HepG2 (cell line): ENCODE results near the gene CIAO3. TPM values are rescaled to one million over a fixed set of nuclear protein-coding genes. Genes with fewer than 3 reads are reported as not detected.
A peak's percentile ranks its signal among the peaks of the same experiment; 100 is the strongest.

ENCODE experiments used
- ATAC-seq: fragments of 200-7000 bp; cut with Tn5 transposase; 3 replicates; pipeline ENCODE4 v1.9.1; 2020; ENCODE audit warnings: mild to moderate bottlenecking, moderate library complexity
- BruUV-seq: library from RNA; stranded (reverse); fragments of 400-500 nt; replicated peaks from 2 replicates; lab custom pipeline; 2021; lab: Mats Ljungman, UMichigan
- CTCF ChIA-PET: fragments of 300-600 bp; formaldehyde crosslinking; extraction: SDS; loops from one replicate; lab custom pipeline; 2021; ENCODE audit warnings: low total read pairs, inconsistent platforms, low intra/inter-chr PET ratio; lab: Yijun Ruan, JAX
- POLR2A ChIA-PET: fragments of 350-600 bp; sonication (Branson Sonifier 250); formaldehyde crosslinking; loops from one replicate; lab custom pipeline; 2020; ENCODE audit warnings: antibody characterized with exemption, inconsistent platforms; lab: Yijun Ruan, JAX
- DNase-seq: peaks from one replicate; pipeline ENCODE4 v3.0.0-alpha.2; 2015; ENCODE audit warnings: low spot score
- FAIRE-seq: peaks from 3 replicates; lab custom pipeline; 2011; peaks lifted over from hg19 to GRCh38; lab: Jason Lieb, UNC
- H2AFZ ChIP-seq: one replicate; pipeline ENCODE4 v1.6.1; 2011; ENCODE audit warnings: low read length, inconsistent platforms
- H3K27ac ChIP-seq: fragments of 300-600 bp; 3 replicates; pipeline ENCODE4 v1.8.0; 2011; ENCODE audit warnings: mixed run types, mild to moderate bottlenecking, mixed read lengths, low read length, inconsistent platforms; ENCODE audit not compliant: insufficient read depth; ENCODE audit errors: extremely low read length
- H3K27me3 ChIP-seq, 2 experiments: fragments of 200-600 bp in 1 of 2; 2 replicates in 1 of 2; 3 replicates in 1 of 2; pipeline versions ENCODE4 v1.6.0 to v1.8.0; 2011; ENCODE audit warnings: low read length in 2 of 2, mild to moderate bottlenecking in 2 of 2, moderate library complexity in 2 of 2, inconsistent platforms in 1 of 2; ENCODE audit not compliant: insufficient read depth in 2 of 2, control insufficient read depth in 1 of 2
- H3K36me3 ChIP-seq, 2 experiments: fragments of 200-600 bp in 1 of 2; replicated peaks in 1 of 2; 2 replicates in 1 of 2; 3 replicates in 1 of 2; pipeline versions ENCODE4 v1.5.1 to v1.8.0; 2011; ENCODE audit warnings: low read length in 2 of 2, inconsistent platforms in 1 of 2; ENCODE audit not compliant: insufficient read depth in 2 of 2, control insufficient read depth in 1 of 2
- H3K4me1 ChIP-seq: 2 replicates; pipeline ENCODE4 v1.5.1; 2012; ENCODE audit warnings: low read length, inconsistent platforms; ENCODE audit not compliant: insufficient read depth
- H3K4me2 ChIP-seq: 2 replicates; pipeline ENCODE4 v1.6.0; 2011; ENCODE audit warnings: low read depth, low read length, inconsistent platforms
- H3K4me3 ChIP-seq, 3 experiments: fragments of 200-600 bp in 1 of 3; sonication (generic), shearing (Covaris generic) in 1 of 3; replicated peaks in 1 of 3; 2 replicates each; pipeline ENCODE4 v1.5.1; 2011 to 2016; ENCODE audit warnings: low read length in 3 of 3, inconsistent platforms in 2 of 3, low read depth in 2 of 3, mild to moderate bottlenecking in 2 of 3, control low read depth in 1 of 3, mixed read lengths in 1 of 3; ENCODE audit not compliant: insufficient read depth in 1 of 3
- H3K79me2 ChIP-seq: one replicate; pipeline ENCODE4 v1.6.1; 2011; ENCODE audit warnings: low read length, inconsistent platforms; ENCODE audit not compliant: insufficient read depth
- H3K9ac ChIP-seq: 2 replicates; pipeline ENCODE4 v1.6.0; 2011; ENCODE audit warnings: mild to moderate bottlenecking, low read depth, low read length, inconsistent platforms; ENCODE audit not compliant: insufficient read depth
- H3K9me3 ChIP-seq: 2 replicates; pipeline ENCODE4 v1.5.1; 2012; ENCODE audit warnings: mild to moderate bottlenecking, low read length
- H4K20me1 ChIP-seq: 2 replicates; pipeline ENCODE4 v1.6.0; 2011; ENCODE audit warnings: inconsistent platforms, mild to moderate bottlenecking, low read length, moderate library complexity; ENCODE audit not compliant: insufficient read depth
- CCAR2 ChIP-seq: fragments of 200-400 bp; formaldehyde crosslinking; optimal IDR thresholded peaks from 2 replicates; pipeline ENCODE3; 2018; ENCODE audit warnings: low read depth, mild to moderate bottlenecking, low read length, moderate library complexity
- DBP ChIP-seq: sonication (generic); formaldehyde crosslinking; IDR thresholded peaks from 2 replicates; pipeline ENCODE4 v1.4.0; 2020; ENCODE audit warnings: missing genetic modification reagents; ENCODE audit errors: not compliant biosample characterization
- EHMT2 ChIP-seq: fragments of 200-600 bp; sonication (generic); IDR thresholded peaks from 2 replicates; pipeline ENCODE4 v1.7.0; 2017; ENCODE audit warnings: antibody characterized with exemption, low read depth, low read length, borderline replicate concordance
- GTF3A ChIP-seq: sonication (generic); formaldehyde crosslinking; conservative IDR thresholded peaks from 2 replicates; pipeline ENCODE4 v1.4.0; 2020; ENCODE audit warnings: mild to moderate bottlenecking, missing genetic modification reagents
- IRF1 ChIP-seq: sonication (generic); formaldehyde crosslinking; IDR thresholded peaks from 2 replicates; pipeline ENCODE4 v1.4.0; 2020; ENCODE audit warnings: low read depth, mild to moderate bottlenecking, missing genetic modification reagents
- ISL2 ChIP-seq: sonication (generic); formaldehyde crosslinking; IDR thresholded peaks from 2 replicates; pipeline ENCODE4 v1.5.0; 2020; ENCODE audit warnings: missing genetic modification reagents
- KDM4B ChIP-seq: sonication (generic); formaldehyde crosslinking; IDR thresholded peaks from 2 replicates; pipeline ENCODE4 v1.4.0; 2020; ENCODE audit warnings: missing genetic modification reagents
- ZMYM2 ChIP-seq: sonication (generic); formaldehyde crosslinking; IDR thresholded peaks from 2 replicates; pipeline ENCODE4 v1.8.0; 2022; ENCODE audit warnings: mild to moderate bottlenecking, missing genetic modification reagents
- ZNF280D ChIP-seq: sonication (generic); formaldehyde crosslinking; IDR thresholded peaks from 2 replicates; pipeline ENCODE4 v1.5.1; 2020; ENCODE audit warnings: mild to moderate bottlenecking, missing genetic modification reagents
- ZNF282 ChIP-seq: fragments of 450-650 bp; IDR thresholded peaks from 2 replicates; pipeline ENCODE4 v1.6.1; 2018; ENCODE audit not compliant: partially characterized antibody
- ZUFSP ChIP-seq: sonication (generic); formaldehyde crosslinking; IDR thresholded peaks from 2 replicates; pipeline ENCODE4 v1.9.0; 2021; ENCODE audit warnings: missing genetic modification reagents, mild to moderate bottlenecking, borderline replicate concordance
- WGBS: methylation state at CpG from one replicate; pipeline ENCODE4 v1.1.6; 2017; ENCODE audit warnings: low lambda C conversion rate; 5-methylcytosine and 5-hydroxymethylcytosine counted together
- in situ Hi-C: cut with HindIII; loops from 2 replicates; pipeline ENCODE4 v1.10.0; 2017; ENCODE audit warnings: low pct_unique_long_range_greater_than_20kb; ENCODE audit not compliant: extremely low pct_ligation_motif_present
- intact Hi-C: fragments of 100-400 bp; cut with micrococcal nuclease; formaldehyde crosslinking; loops from one replicate; pipeline ENCODE4 v1.10.0; 2022; ENCODE audit not compliant: unreplicated experiment
- polyA plus RNA-seq, 8 experiments: library from polyadenylated mRNA; depleted of rRNA in 3 of 8; stranded (reverse) in 7 of 8; unstranded in 1 of 8; fragments of >200 nt; fragmentation: Illumina TruSeq in 4 of 8; extraction: Trizol in 4 of 8; gene quantifications; 2 replicates each; pipeline versions ENCODE4 v1.2.1 to v1.2.3, GENCODE V29; 2011 to 2016; ENCODE audit warnings: low read depth in 4 of 8, missing spikeins in 1 of 8, mixed read lengths in 1 of 8; ENCODE audit not compliant: insufficient read depth in 1 of 8
- total RNA-seq, 5 experiments: library from RNA; depleted of rRNA; stranded (reverse); fragments of >200 nt; fragmentation: Illumina TruSeq; extraction: Trizol; gene quantifications; 2 replicates each; pipeline ENCODE4 v1.2.3, GENCODE V29; 2016; ENCODE audit warnings: low read depth in 1 of 5

Gene CIAO3
- total and polyA plus RNA-seq, 2 of the 13 experiments (the other 11 are each of a cell fraction or from before 2014, with no cell fraction given) = 21.7 to 25.0 TPM

- H3K27ac ChIP-seq = no peak overlapping the region
- H3K9ac ChIP-seq = no peak overlapping the region
- H3K36me3 ChIP-seq = no peaks in the 10 kb centered on the region
- FAIRE-seq = no peak
- H4K20me1 ChIP-seq = no peaks in the 10 kb centered on the region
- DNase-seq = no peak
- TF ChIP-seq CCAR2 = no peak
- no peak for TF ChIP-seq ZMYM2 (CRISPR knock-in tag)
- no peak for TF ChIP-seq ZNF282
- H3K27me3 ChIP-seq = peaks cover under 1 to 26% of the 10 kb centered on the region in 2 experiments; a peak in 4 of 5 replicates
- ChIA-PET POLR2A (no interaction called here), CTCF (no interaction called here)
- WGBS = 30% methylated on average over 2 of the region's 13 CpGs
- no peak overlapping the region for H3K4me3 ChIP-seq
- H3K9me3 ChIP-seq = no peaks in the 10 kb centered on the region
- in situ Hi-C loops = no loop called here
- intact Hi-C loops = loop anchor here (1.0 kb wide), 1 partner anchor 39 kb away; no protein-coding TSS in a partner anchor
- H2AFZ ChIP-seq = no peak overlapping the region
- peaks cover 7% of the 10 kb centered on the region for H3K4me1 ChIP-seq
- no peaks in the 10 kb centered on the region for H3K79me2 ChIP-seq
- no TSS peak for BruUV-seq
- no peak for ATAC-seq
- no peak overlapping the region for H3K4me2 ChIP-seq
These were observed 5.8 kb upstream of the CIAO3 start for GRCh38 chr16:746637-747036.

GRCh38 chr16:745739-746138, 4.9 kb upstream of the CIAO3 start:
- Histone ChIP-seq H3K9me3 (no peaks in the 10 kb centered on the region), H3K4me1 (0 out of 2 replicates have a peak, but pooled peaks cover 8% of the 10 kb centered on the region), H3K79me2 (no peaks in the 10 kb centered on the region), H3K9ac (no peak overlapping the region), H3K27ac (no peak overlapping the region), H3K4me2 (no peak overlapping the region), H4K20me1 (no peaks in the 10 kb centered on the region), H2AFZ (no peak overlapping the region), H3K27me3 (peaks cover 0 to 17% of the 10 kb centered on the region in 2 experiments; a peak in 2 of 5 replicates), H3K4me3 (no peak overlapping the region), H3K36me3 (no peaks in the 10 kb centered on the region)
- no TSS peak for BruUV-seq
- CTCF ChIA-PET = interaction anchor here (0.7 kb wide), 1 partner anchor 40 kb away, joined by 4 read pairs; no protein-coding TSS in a partner anchor
- POLR2A ChIA-PET = no interaction called here
- peak; percentile 50 for FAIRE-seq
- WGBS = 0% methylated on average over 9 of the region's 14 CpGs
- intact Hi-C loops = loop anchor here (1.0 kb wide), 1 partner anchor 40 kb away; no protein-coding TSS in a partner anchor
- ATAC-seq = peak; percentile 76
- in situ Hi-C loops = no loop called here
- no peak for DNase-seq
- TF ChIP-seq DBP (CRISPR knock-in tag) (no peak), GTF3A (CRISPR knock-in tag) (no peak), ZNF280D (no peak), ZUFSP (CRISPR knock-in tag) (no peak), IRF1 (CRISPR knock-in tag) (no peak), ISL2 (CRISPR knock-in tag) (no peak), KDM4B (0 out of 2 replicates have a peak, but pooled peaks have one; percentile 47), EHMT2 (no peak)
